Measurements from ENCODE around the gene CSK.

DNA sequence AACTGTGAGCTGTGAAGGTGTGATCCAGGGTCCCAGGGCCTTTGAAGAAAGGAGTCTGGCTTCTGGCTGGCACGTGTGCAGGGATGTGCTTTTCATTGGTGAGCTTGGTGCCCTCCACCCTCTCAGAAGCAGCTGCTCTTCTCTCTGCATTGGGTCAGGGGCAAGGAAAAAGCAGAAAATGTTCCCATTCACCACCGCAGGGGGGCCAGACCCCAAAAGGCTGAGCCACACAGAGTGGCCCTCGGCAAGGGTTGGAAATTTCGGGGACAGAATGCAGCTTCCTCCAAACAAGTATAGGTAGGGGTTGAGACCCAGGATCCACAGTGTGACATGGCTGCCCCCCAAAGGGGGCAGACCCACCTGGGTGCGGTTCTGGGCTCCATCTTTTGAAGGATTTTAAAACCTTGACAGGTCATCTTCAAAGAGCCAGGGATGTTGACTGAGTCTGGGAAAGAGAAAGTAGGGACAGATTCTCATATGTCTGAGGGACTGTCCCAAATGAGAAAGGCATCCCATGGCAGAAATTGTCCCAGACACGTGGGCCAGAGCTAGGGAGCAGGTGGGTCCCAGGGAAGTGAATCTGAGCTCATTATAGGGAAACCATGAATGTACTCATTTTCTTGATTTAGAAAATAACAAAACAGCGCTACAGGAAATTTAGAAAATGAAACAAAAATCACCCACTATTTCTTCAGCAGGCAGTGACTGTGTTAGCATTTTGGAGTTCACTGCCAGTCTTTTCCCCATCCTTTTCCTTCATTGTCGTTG lies 2.7 kb downstream of the CSK start:
- TF ChIP-seq EZH2 (IDR thresholded peaks at IDR 0.05), result no peak
- no peak for TF ChIP-seq POLR2AphosphoS5 (IDR thresholded peaks at IDR 0.05; ENCODE audit: borderline replicate concordance, low read depth, low read length)
